A549 (cell line): ENCODE results near the gene TPSG1. TPM values are rescaled to one million over a fixed set of nuclear protein-coding genes. Genes with fewer than 3 reads are reported as not detected.
A peak's percentile ranks its signal among the peaks of the same experiment; 100 is the strongest.
"Not testable (repeated sequence)": the region's sequence is repeated elsewhere in the genome, so short reads cannot be mapped to it uniquely, and the experiment has no call there.

Experiments
- ATAC-seq, 2 experiments: fragments of 200-7000 bp in 1 of 2; fragments of >200 bp in 1 of 2; cut with Nextera tagmentation in 1 of 2; cut with Tn5 transposase in 1 of 2; 3 replicates each; pipeline versions ENCODE4 v1.8.0 to v1.9.1; 2018 to 2020; ENCODE audit warnings: mild to moderate bottlenecking in 1 of 2, moderate library complexity in 1 of 2
- CTCF ChIA-PET: fragments of 300-600 bp; sonication (Branson Sonifier 250); formaldehyde crosslinking; extraction: SDS; loops from one replicate; lab custom pipeline; 2021; ENCODE audit warnings: antibody characterized with exemption, inconsistent platforms; lab: Yijun Ruan, JAX
- POLR2A ChIA-PET: fragments of 350-600 bp; formaldehyde crosslinking; extraction: SDS; loops from one replicate; lab custom pipeline; 2021; ENCODE audit warnings: antibody characterized with exemption, inconsistent platforms; lab: Yijun Ruan, JAX
- DNase-seq, 2 experiments: peaks; one replicate each; pipeline versions ENCODE4 v3.0.0 to v3.0.0-alpha.2; 2011 to 2016; ENCODE audit warnings: low read depth in 1 of 2, low spot score in 1 of 2
- FAIRE-seq: peaks from 2 replicates; lab custom pipeline; 2011; peaks lifted over from hg19 to GRCh38; lab: Jason Lieb, UNC
- H3K27ac ChIP-seq, 2 experiments: fragments of >200 bp; sonication (Bioruptor Twin); formaldehyde crosslinking; 3 replicates each; pipeline ENCODE4 v1.5.1; 2016 to 2017
- H3K4me1 ChIP-seq: fragments of >200 bp; sonication (Bioruptor Twin); formaldehyde crosslinking; 3 replicates; pipeline ENCODE4 v1.6.1; 2016
- H3K4me2 ChIP-seq: fragments of >200 bp; sonication (Bioruptor Twin); formaldehyde crosslinking; 3 replicates; pipeline ENCODE4 v1.6.1; 2016
- H3K4me3 ChIP-seq: fragments of >200 bp; sonication (Bioruptor Twin); formaldehyde crosslinking; 3 replicates; pipeline ENCODE4 v1.5.1; 2016
- H3K9me3 ChIP-seq: fragments of >200 bp; sonication (Bioruptor Twin); formaldehyde crosslinking; 3 replicates; pipeline ENCODE4 v1.6.1; 2016
- ESRRA ChIP-seq: fragments of 150-350 bp; IDR thresholded peaks from 2 replicates; pipeline ENCODE4 v1.6.1; 2014; ENCODE audit warnings: mild to moderate bottlenecking, low read length, borderline replicate concordance
- HDAC2 ChIP-seq: fragments of 200-600 bp; sonication (generic); IDR thresholded peaks from 2 replicates; pipeline ENCODE4 v1.6.1; 2016
- HOXA7 ChIP-seq: fragments of 250-450 bp; sonication (Bioruptor Pico); IDR thresholded peaks from 2 replicates; pipeline ENCODE4 v1.5.0; 2020; ENCODE audit warnings: mild to moderate bottlenecking, moderate library complexity
- HOXB13 ChIP-seq: fragments of 250-450 bp; sonication (Bioruptor Pico); IDR thresholded peaks from 2 replicates; pipeline ENCODE4 v1.5.0; 2020; ENCODE audit warnings: low read depth, mild to moderate bottlenecking, moderate library complexity
- KDM1A ChIP-seq: fragments of 200-600 bp; sonication (generic); IDR thresholded peaks from 2 replicates; pipeline ENCODE4 v1.6.1; 2016; ENCODE audit warnings: low read depth, mild to moderate bottlenecking
- MAFK ChIP-seq: fragments of 450-650 bp; IDR thresholded peaks from 2 replicates; pipeline ENCODE4 v1.6.1; 2014; ENCODE audit not compliant: partially characterized antibody
- NPAS2 ChIP-seq: fragments of 250-450 bp; sonication (Bioruptor Pico); IDR thresholded peaks from 2 replicates; pipeline ENCODE4 v1.8.0; 2022; ENCODE audit warnings: mild to moderate bottlenecking, moderate library complexity, borderline replicate concordance
- NR3C1 ChIP-seq: fragments of >200 bp; sonication (Bioruptor Twin); formaldehyde crosslinking; IDR thresholded peaks from 3 replicates; pipeline ENCODE4 v1.6.1; 2017
- RAD21 ChIP-seq, 2 experiments: fragments of >200 bp in 1 of 2; sonication (Bioruptor Twin) in 1 of 2; formaldehyde crosslinking in 1 of 2; IDR thresholded peaks in 1 of 2; conservative IDR thresholded peaks in 1 of 2; 2 replicates in 1 of 2; 3 replicates in 1 of 2; pipeline ENCODE4 v1.6.1; 2012 to 2018; ENCODE audit warnings: inconsistent platforms in 1 of 2
- RFX5 ChIP-seq: fragments of 450-650 bp; IDR thresholded peaks from 2 replicates; pipeline ENCODE4 v1.7.1; 2014; ENCODE audit warnings: antibody characterized with exemption, mild to moderate bottlenecking, moderate library complexity
- WGBS: methylation state at CpG from one replicate; pipeline ENCODE4 v1.1.6; 2017; ENCODE audit errors: missing lambda C conversion rate; 5-methylcytosine and 5-hydroxymethylcytosine counted together
- polyA plus RNA-seq, 4 experiments: library from polyadenylated mRNA; depleted of rRNA in 3 of 4; stranded (reverse); fragments of >200 nt; fragmentation: RNase III in 1 of 4; extraction: RNeasy Plus Mini Kit Qiagen cat#74134 plus additional on column Dnase treatment in 1 of 4; gene quantifications; 2 replicates in 3 of 4; 3 replicates in 1 of 4; pipeline ENCODE4 v1.2.3, GENCODE V29; 2011 to 2017
- TF ChIP-seq, protein P1 (sequence below): fragments of 200-600 bp; sonication (generic); IDR thresholded peaks from 2 replicates; pipeline ENCODE4 v1.6.1; 2016; ENCODE audit warnings: antibody characterized with exemption, mild to moderate bottlenecking, moderate library complexity
- TF ChIP-seq, protein P2 (sequence below): fragments of >200 bp; sonication (Bioruptor Twin); formaldehyde crosslinking; IDR thresholded peaks from 2 replicates; pipeline ENCODE4 v1.6.1; 2016
- TF ChIP-seq, protein P3 (sequence below): fragments of 450-650 bp; IDR thresholded peaks from 2 replicates; pipeline ENCODE4 v1.6.1; 2014; ENCODE audit warnings: antibody characterized with exemption
- TF ChIP-seq, protein P4 (sequence below): IDR thresholded peaks from 2 replicates; pipeline ENCODE4 v1.6.1; 2012

The TPSG1 gene
- polyA plus RNA-seq, 2 of the 4 experiments (the other 2 are of a cell fraction), result not detected

DNA sequence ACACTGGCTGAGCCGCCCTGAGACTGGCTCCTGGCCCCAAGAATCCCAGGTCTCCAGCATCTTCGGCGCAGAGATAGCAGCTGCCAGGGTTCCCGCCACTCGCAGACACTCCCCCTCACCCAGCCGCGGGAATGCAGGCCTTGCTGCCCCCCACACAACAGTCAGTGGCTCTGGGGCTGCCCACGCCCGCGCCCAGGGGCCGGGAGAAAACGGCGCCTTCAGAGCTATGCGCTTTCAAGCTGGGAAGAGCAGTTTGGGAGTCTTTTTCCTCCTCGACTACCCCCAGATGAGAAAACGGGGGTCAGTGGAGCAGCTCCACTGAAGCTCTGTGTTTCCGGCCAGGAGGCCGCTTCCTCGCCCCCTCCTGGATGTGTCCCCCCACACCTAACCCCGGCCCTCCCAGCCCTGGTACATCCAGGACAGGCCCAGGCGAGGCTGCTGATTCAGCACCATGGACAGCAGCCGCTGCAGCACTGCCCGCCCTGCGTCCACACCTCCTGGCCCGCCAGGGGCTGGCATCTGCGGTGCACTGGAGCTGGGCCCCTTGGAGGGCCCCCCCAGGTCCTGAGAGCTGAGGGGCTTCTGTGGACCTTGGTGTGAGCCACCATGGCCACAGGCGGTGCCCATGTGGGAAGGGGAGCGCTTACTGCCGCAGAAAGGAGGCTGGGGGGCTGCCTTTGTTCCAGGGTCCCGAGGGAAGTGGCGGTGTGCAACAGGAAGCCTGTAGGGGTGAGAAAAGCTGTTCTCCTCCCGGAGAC is 36.5 kb downstream of the TPSG1 start:
- POLR2A ChIA-PET, result no interaction called here
- 84% methylated on average over 13 of the region's 32 CpGs for WGBS
- TF ChIP-seq, protein P1, sequence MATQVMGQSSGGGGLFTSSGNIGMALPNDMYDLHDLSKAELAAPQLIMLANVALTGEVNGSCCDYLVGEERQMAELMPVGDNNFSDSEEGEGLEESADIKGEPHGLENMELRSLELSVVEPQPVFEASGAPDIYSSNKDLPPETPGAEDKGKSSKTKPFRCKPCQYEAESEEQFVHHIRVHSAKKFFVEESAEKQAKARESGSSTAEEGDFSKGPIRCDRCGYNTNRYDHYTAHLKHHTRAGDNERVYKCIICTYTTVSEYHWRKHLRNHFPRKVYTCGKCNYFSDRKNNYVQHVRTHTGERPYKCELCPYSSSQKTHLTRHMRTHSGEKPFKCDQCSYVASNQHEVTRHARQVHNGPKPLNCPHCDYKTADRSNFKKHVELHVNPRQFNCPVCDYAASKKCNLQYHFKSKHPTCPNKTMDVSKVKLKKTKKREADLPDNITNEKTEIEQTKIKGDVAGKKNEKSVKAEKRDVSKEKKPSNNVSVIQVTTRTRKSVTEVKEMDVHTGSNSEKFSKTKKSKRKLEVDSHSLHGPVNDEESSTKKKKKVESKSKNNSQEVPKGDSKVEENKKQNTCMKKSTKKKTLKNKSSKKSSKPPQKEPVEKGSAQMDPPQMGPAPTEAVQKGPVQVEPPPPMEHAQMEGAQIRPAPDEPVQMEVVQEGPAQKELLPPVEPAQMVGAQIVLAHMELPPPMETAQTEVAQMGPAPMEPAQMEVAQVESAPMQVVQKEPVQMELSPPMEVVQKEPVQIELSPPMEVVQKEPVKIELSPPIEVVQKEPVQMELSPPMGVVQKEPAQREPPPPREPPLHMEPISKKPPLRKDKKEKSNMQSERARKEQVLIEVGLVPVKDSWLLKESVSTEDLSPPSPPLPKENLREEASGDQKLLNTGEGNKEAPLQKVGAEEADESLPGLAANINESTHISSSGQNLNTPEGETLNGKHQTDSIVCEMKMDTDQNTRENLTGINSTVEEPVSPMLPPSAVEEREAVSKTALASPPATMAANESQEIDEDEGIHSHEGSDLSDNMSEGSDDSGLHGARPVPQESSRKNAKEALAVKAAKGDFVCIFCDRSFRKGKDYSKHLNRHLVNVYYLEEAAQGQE, result peak; percentile 96
- TF ChIP-seq RFX5 (no peak), MAFK (peak; percentile 66), HOXB13 (CRISPR knock-in tag) (0 out of 2 replicates have a peak, but pooled peaks have one; percentile 47)
- TF ChIP-seq, all 56 proteins: peak for 3
- FAIRE-seq (no peak), DNase-seq (no peak), ATAC-seq (peak; percentile 37 to 64; a peak in 4 of 6 replicates)
- Histone ChIP-seq H3K4me2 (no peak overlapping the region), H3K27ac (no peak overlapping the region), H3K4me3 (no peak overlapping the region), H3K4me1 (peaks cover 27% of the 10 kb centered on the region), H3K9me3 (no peaks in the 10 kb centered on the region)
- CTCF ChIA-PET, result interaction anchor here (0.7 to 2.5 kb wide), 8 partner anchors 29 to 132 kb away, joined by 3 to 7 read pairs (median 4); no protein-coding TSS in a partner anchor

DNA sequence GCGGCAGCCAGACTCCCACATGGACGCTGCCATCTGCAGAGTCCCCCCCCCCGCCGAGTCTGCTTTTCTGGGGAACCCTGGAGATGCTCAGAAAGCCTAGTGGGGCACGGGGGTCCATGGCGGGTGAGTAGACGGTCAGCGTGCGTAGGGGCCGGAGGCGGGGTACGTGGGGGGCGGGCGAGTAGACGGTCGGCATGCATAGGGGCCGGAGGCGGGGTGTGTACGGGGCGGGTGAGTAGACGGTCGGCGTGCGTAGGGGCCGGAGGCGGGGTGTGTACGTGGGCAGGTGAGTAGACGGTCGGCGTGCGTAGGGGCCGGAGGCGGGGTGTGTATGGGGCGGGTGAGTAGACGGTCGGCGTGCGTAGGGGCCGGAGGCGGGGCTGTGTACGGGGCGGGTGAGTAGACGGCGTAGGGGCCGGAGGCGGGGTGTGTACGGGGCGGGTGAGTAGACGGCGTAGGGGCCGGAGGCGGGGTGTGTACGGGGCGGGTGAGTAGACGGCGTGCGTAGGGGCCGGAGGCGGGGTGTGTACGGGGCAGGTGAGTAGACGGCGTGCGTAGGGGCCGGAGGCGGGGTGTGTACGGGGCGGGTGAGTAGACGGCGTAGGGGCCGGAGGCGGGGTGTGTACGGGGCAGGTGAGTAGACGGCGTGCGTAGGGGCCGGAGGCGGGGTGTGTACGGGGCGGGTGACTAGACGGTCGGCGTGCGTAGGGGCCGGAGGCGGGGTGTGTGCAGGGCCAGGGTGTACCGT is 39.4 kb downstream of the TPSG1 start:
- peaks cover 40% of the 10 kb centered on the region for H3K4me1 ChIP-seq
- H3K27ac ChIP-seq, H3K9me3 ChIP-seq, H3K4me3 ChIP-seq, FAIRE-seq, ATAC-seq, POLR2A ChIA-PET, DNase-seq, H3K4me2 ChIP-seq: not testable (repeated sequence)
- CTCF ChIA-PET, result interaction anchor here (1.2 to 5.6 kb wide), 2 partner anchors 9 to 82 kb away, joined by 5 to 53 read pairs; no protein-coding TSS in a partner anchor
- 85% methylated on average over 28 of the region's 86 CpGs for WGBS

DNA sequence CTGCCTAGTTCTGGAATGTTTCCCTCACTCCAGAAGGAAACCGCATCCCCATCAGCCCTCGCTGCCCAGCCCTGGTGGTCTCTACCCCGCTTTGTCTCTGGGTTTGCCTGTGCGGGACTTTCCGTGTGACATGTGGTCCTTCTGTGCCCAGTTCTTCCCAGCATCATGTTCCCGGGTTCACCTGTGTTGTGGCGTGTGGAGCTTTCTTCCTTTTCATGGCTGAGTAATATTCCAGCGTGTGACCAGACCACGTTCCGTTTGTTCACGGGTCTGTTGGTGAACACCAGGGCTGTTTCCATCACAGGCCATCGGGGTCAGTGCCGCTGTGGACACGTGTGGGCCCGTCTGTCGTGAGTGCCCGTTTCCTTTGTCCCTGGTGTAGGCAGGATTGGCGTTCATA is 40.1 kb downstream of the TPSG1 start:
- ChIA-PET POLR2A (no interaction called here), CTCF (interaction anchor here (1.2 to 5.6 kb wide), 4 partner anchors 9 to 128 kb away, joined by 3 to 53 read pairs (median 8); no protein-coding TSS in a partner anchor)
- TF ChIP-seq KDM1A, result 0 out of 2 replicates have a peak, but pooled peaks have one; percentile 58
- TF ChIP-seq, protein P2, sequence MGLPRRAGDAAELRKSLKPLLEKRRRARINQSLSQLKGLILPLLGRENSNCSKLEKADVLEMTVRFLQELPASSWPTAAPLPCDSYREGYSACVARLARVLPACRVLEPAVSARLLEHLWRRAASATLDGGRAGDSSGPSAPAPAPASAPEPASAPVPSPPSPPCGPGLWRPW, result no peak
- 95% methylated on average over 18 of the region's 18 CpGs for WGBS
- ATAC-seq (no peak), FAIRE-seq (no peak), DNase-seq (no peak)
- Histone ChIP-seq H3K4me2 (no peak overlapping the region), H3K4me1 (peaks cover 47% of the 10 kb centered on the region), H3K4me3 (no peak overlapping the region), H3K9me3 (no peaks in the 10 kb centered on the region), H3K27ac (peak overlapping the region in 1 of 2 experiments; percentile 97; a peak in 1 of 6 replicates)

DNA sequence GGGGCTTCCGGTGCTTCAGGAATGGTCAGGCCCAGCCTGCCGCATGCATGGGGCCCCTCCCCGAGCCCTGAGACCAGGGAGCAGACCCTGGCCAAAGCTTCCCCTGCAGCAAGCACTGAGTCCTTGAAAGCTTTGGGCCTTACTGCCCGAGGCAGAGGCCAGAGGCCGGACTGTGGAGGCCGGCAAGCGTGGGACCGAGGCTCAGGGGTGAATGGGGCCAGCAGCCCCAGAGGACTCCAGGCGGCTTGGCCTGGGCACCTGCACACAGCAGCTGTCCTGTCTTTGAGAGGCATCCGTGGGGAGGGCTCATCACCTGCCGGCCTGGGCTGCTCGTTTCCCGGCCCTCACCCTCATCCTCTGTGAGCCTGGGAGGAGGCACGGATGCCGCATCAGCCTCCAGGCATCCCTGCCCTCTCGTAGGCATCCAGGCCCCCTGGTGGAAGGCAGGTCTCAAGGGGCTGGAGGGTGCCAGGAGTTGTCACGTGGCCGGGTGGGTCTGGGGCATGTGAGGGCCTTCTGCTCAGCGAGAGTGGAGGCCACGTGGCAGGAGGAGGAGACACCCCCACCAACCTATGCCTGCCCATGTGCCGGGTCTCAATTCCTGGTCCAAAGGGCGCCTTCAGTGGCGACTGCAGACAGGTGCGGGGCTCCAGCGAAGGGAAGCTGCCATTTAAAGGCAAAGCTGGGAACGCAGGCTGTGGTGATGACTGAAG is 40.8 kb downstream of the TPSG1 start:
- no peak overlapping the region for H3K4me3 ChIP-seq
- peak overlapping the region; percentile 100; the same call in 2 of the 3 replicates for H3K4me2 ChIP-seq
- ATAC-seq, result peak in 1 of 2 experiments; percentile 13; a peak in 3 of 6 replicates
- no peaks in the 10 kb centered on the region for H3K9me3 ChIP-seq
- WGBS, result 86% methylated on average over 8 of the region's 26 CpGs
- ChIA-PET CTCF (interaction anchor here (1.1 to 5.6 kb wide), 7 partner anchors 10 to 127 kb away, joined by 3 to 53 read pairs (median 5); no protein-coding TSS in a partner anchor), POLR2A (no interaction called here)
- peak in 1 of 2 experiments; percentile 57 for DNase-seq
- H3K27ac ChIP-seq, result peak overlapping the region; percentile 97 to 100; a peak in 5 of 6 replicates
- no peak for TF ChIP-seq HOXA7 (CRISPR knock-in tag)
- no peak for TF ChIP-seq ESRRA
- TF ChIP-seq NPAS2 (CRISPR knock-in tag), result 0 out of 2 replicates have a peak, but pooled peaks have one; percentile 36
- TF ChIP-seq, protein P3, sequence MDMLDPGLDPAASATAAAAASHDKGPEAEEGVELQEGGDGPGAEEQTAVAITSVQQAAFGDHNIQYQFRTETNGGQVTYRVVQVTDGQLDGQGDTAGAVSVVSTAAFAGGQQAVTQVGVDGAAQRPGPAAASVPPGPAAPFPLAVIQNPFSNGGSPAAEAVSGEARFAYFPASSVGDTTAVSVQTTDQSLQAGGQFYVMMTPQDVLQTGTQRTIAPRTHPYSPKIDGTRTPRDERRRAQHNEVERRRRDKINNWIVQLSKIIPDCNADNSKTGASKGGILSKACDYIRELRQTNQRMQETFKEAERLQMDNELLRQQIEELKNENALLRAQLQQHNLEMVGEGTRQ, result peak; percentile 71
- TF ChIP-seq, protein P4, sequence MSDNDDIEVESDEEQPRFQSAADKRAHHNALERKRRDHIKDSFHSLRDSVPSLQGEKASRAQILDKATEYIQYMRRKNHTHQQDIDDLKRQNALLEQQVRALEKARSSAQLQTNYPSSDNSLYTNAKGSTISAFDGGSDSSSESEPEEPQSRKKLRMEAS, result peak; percentile 39; the same call in 1 of the 2 replicates
- no peak for TF ChIP-seq NR3C1
- TF ChIP-seq HDAC2, result no peak
- peak in 1 of 2 experiments; percentile 13; a peak in 1 of 5 replicates for TF ChIP-seq RAD21 (conservative IDR thresholded peaks at IDR 0.05 in 1 of 2, IDR thresholded peaks at IDR 0.05 in 1 of 2)
- peaks cover 49% of the 10 kb centered on the region for H3K4me1 ChIP-seq
- FAIRE-seq, result no peak
